NCI-H2196 (cell line): ENCODE measurements around the gene SNX24.
"Not testable (repeated sequence)": the region's sequence is repeated elsewhere in the genome, so short reads cannot be mapped to it uniquely, and the experiment has no call there.

Source experiments
- DNase-seq: peaks from one replicate; lab custom pipeline; 2025; ENCODE audit not compliant: unreplicated experiment; lab: John Stamatoyannopoulos, UW

Gene SNX24

GRCh38 chr5:122959740-122960445 lies 114.5 kb downstream of the SNX24 start:
- no peak for DNase-seq

- DNase-seq, result no peak
Measured at GRCh38 chr5:122963305-122963704, 117.9 kb downstream of the SNX24 start.

GRCh38 chr5:122965111-122965510 lies 119.7 kb downstream of the SNX24 start:
- DNase-seq, result no peak

- DNase-seq, result no peak
Measured at GRCh38 chr5:122967085-122967484, 121.7 kb downstream of the SNX24 start.

- no peak for DNase-seq
Measured at GRCh38 chr5:122967625-122968024, 122.2 kb downstream of the SNX24 start.

GRCh38 chr5:122968056-122968455 lies 122.6 kb downstream of the SNX24 start:
- DNase-seq, result not testable (repeated sequence)

GRCh38 chr5:122971333-122971732 lies 125.9 kb downstream of the SNX24 start:
- DNase-seq, result no peak

- DNase-seq, result no peak
Measured at GRCh38 chr5:122972877-122973276, 127.5 kb downstream of the SNX24 start.

- DNase-seq, result not testable (repeated sequence)
Measured at GRCh38 chr5:122973759-122974158, 128.3 kb downstream of the SNX24 start.

GRCh38 chr5:122974251-122974650 lies 128.8 kb downstream of the SNX24 start:
- DNase-seq, result not testable (repeated sequence)

GRCh38 chr5:122977319-122977718 lies 131.9 kb downstream of the SNX24 start:
- DNase-seq, result no peak

GRCh38 chr5:122978068-122978467 lies 132.7 kb downstream of the SNX24 start:
- no peak for DNase-seq

GRCh38 chr5:122978644-122979297 lies 133.4 kb downstream of the SNX24 start:
- DNase-seq, result no peak

GRCh38 chr5:122981846-122982245 lies 136.4 kb downstream of the SNX24 start:
- no peak for DNase-seq

- DNase-seq, result no peak
Measured at GRCh38 chr5:122982376-122982775, 137.0 kb downstream of the SNX24 start.

- no peak for DNase-seq
Measured at GRCh38 chr5:122984425-122984824, 139.0 kb downstream of the SNX24 start.

- DNase-seq, result no peak
Measured at GRCh38 chr5:122985006-122985700, 139.7 kb downstream of the SNX24 start.

GRCh38 chr5:122985954-122986721 lies 140.7 kb downstream of the SNX24 start:
- DNase-seq, result no peak

GRCh38 chr5:122996091-122996490 lies 150.7 kb downstream of the SNX24 start:
- no peak for DNase-seq

- peak; percentile 18 for DNase-seq
Measured at GRCh38 chr5:122997294-122997693, 151.9 kb downstream of the SNX24 start.

GRCh38 chr5:122999947-123000563 lies 154.6 kb downstream of the SNX24 start:
- no peak for DNase-seq
